HepG2 (cell line): ENCODE results near the gene PLA2G4B. TPM values are rescaled to one million over a fixed set of nuclear protein-coding genes. Genes with fewer than 3 reads are reported as not detected.

Experiments used
- ATAC-seq: fragments of 200-7000 bp; cut with Tn5 transposase; 3 replicates; pipeline ENCODE4 v1.9.1; 2020; ENCODE audit warnings: mild to moderate bottlenecking, moderate library complexity
- BruUV-seq: library from RNA; stranded (reverse); fragments of 400-500 nt; replicated peaks from 2 replicates; lab custom pipeline; 2021; lab: Mats Ljungman, UMichigan
- CTCF ChIA-PET: fragments of 300-600 bp; formaldehyde crosslinking; extraction: SDS; loops from one replicate; lab custom pipeline; 2021; ENCODE audit warnings: low total read pairs, inconsistent platforms, low intra/inter-chr PET ratio; lab: Yijun Ruan, JAX
- POLR2A ChIA-PET: fragments of 350-600 bp; sonication (Branson Sonifier 250); formaldehyde crosslinking; loops from one replicate; lab custom pipeline; 2020; ENCODE audit warnings: antibody characterized with exemption, inconsistent platforms; lab: Yijun Ruan, JAX
- DNase-seq: peaks from one replicate; pipeline ENCODE4 v3.0.0-alpha.2; 2015; ENCODE audit warnings: low spot score
- FAIRE-seq: peaks from 3 replicates; lab custom pipeline; 2011; peaks lifted over from hg19 to GRCh38; lab: Jason Lieb, UNC
- H2AFZ ChIP-seq: one replicate; pipeline ENCODE4 v1.6.1; 2011; ENCODE audit warnings: low read length, inconsistent platforms
- H3K27ac ChIP-seq: fragments of 300-600 bp; 3 replicates; pipeline ENCODE4 v1.8.0; 2011; ENCODE audit warnings: mixed run types, mild to moderate bottlenecking, mixed read lengths, low read length, inconsistent platforms; ENCODE audit not compliant: insufficient read depth; ENCODE audit errors: extremely low read length
- H3K27me3 ChIP-seq, 2 experiments: fragments of 200-600 bp in 1 of 2; 2 replicates in 1 of 2; 3 replicates in 1 of 2; pipeline versions ENCODE4 v1.6.0 to v1.8.0; 2011; ENCODE audit warnings: low read length in 2 of 2, mild to moderate bottlenecking in 2 of 2, moderate library complexity in 2 of 2, inconsistent platforms in 1 of 2; ENCODE audit not compliant: insufficient read depth in 2 of 2, control insufficient read depth in 1 of 2
- H3K36me3 ChIP-seq, 2 experiments: fragments of 200-600 bp in 1 of 2; replicated peaks in 1 of 2; 2 replicates in 1 of 2; 3 replicates in 1 of 2; pipeline versions ENCODE4 v1.5.1 to v1.8.0; 2011; ENCODE audit warnings: low read length in 2 of 2, inconsistent platforms in 1 of 2; ENCODE audit not compliant: insufficient read depth in 2 of 2, control insufficient read depth in 1 of 2
- H3K4me1 ChIP-seq: 2 replicates; pipeline ENCODE4 v1.5.1; 2012; ENCODE audit warnings: low read length, inconsistent platforms; ENCODE audit not compliant: insufficient read depth
- H3K4me2 ChIP-seq: 2 replicates; pipeline ENCODE4 v1.6.0; 2011; ENCODE audit warnings: low read depth, low read length, inconsistent platforms
- H3K4me3 ChIP-seq, 3 experiments: fragments of 200-600 bp in 1 of 3; sonication (generic), shearing (Covaris generic) in 1 of 3; replicated peaks in 1 of 3; 2 replicates each; pipeline ENCODE4 v1.5.1; 2011 to 2016; ENCODE audit warnings: low read length in 3 of 3, inconsistent platforms in 2 of 3, low read depth in 2 of 3, mild to moderate bottlenecking in 2 of 3, control low read depth in 1 of 3, mixed read lengths in 1 of 3; ENCODE audit not compliant: insufficient read depth in 1 of 3
- H3K79me2 ChIP-seq: one replicate; pipeline ENCODE4 v1.6.1; 2011; ENCODE audit warnings: low read length, inconsistent platforms; ENCODE audit not compliant: insufficient read depth
- H3K9ac ChIP-seq: 2 replicates; pipeline ENCODE4 v1.6.0; 2011; ENCODE audit warnings: mild to moderate bottlenecking, low read depth, low read length, inconsistent platforms; ENCODE audit not compliant: insufficient read depth
- H3K9me3 ChIP-seq: 2 replicates; pipeline ENCODE4 v1.5.1; 2012; ENCODE audit warnings: mild to moderate bottlenecking, low read length
- H4K20me1 ChIP-seq: 2 replicates; pipeline ENCODE4 v1.6.0; 2011; ENCODE audit warnings: inconsistent platforms, mild to moderate bottlenecking, low read length, moderate library complexity; ENCODE audit not compliant: insufficient read depth
- AHR ChIP-seq: IDR thresholded peaks from 2 replicates; pipeline ENCODE4 v1.6.1; 2018; ENCODE audit warnings: missing genetic modification reagents, missing compliant biosample characterization
- HES4 ChIP-seq: sonication (generic); formaldehyde crosslinking; IDR thresholded peaks from 2 replicates; pipeline ENCODE4 v1.9.0; 2021; ENCODE audit warnings: mild to moderate bottlenecking, missing genetic modification reagents, borderline replicate concordance
- IRF2 ChIP-seq: IDR thresholded peaks from 2 replicates; pipeline ENCODE4 v1.6.1; 2018; ENCODE audit warnings: missing genetic modification reagents, missing compliant biosample characterization
- MYC ChIP-seq: sonication (generic); formaldehyde crosslinking; IDR thresholded peaks from 2 replicates; pipeline ENCODE4 v1.9.0; 2021; ENCODE audit warnings: missing genetic modification reagents, borderline replicate concordance
- REL ChIP-seq: sonication (generic); formaldehyde crosslinking; conservative IDR thresholded peaks from 2 replicates; pipeline ENCODE4 v1.8.0; 2022; ENCODE audit warnings: mild to moderate bottlenecking, missing genetic modification reagents, moderate library complexity
- ZFYVE20 ChIP-seq: sonication (generic); formaldehyde crosslinking; IDR thresholded peaks from 2 replicates; pipeline ENCODE4 v1.8.0; 2023; ENCODE audit warnings: low read depth, mild to moderate bottlenecking, moderate library complexity, missing genetic modification reagents, borderline replicate concordance
- ZNF564 ChIP-seq: sonication (generic); formaldehyde crosslinking; IDR thresholded peaks from 2 replicates; pipeline ENCODE4 v1.8.1; 2023; ENCODE audit warnings: mild to moderate bottlenecking, missing genetic modification reagents
- ZNF724P ChIP-seq: sonication (generic); formaldehyde crosslinking; IDR thresholded peaks from 2 replicates; pipeline ENCODE4 v1.8.0; 2022; ENCODE audit warnings: missing genetic modification reagents, borderline replicate concordance
- WGBS: methylation state at CpG from one replicate; pipeline ENCODE4 v1.1.6; 2017; ENCODE audit warnings: low lambda C conversion rate; 5-methylcytosine and 5-hydroxymethylcytosine counted together
- in situ Hi-C: cut with HindIII; loops from 2 replicates; pipeline ENCODE4 v1.10.0; 2017; ENCODE audit warnings: low pct_unique_long_range_greater_than_20kb; ENCODE audit not compliant: extremely low pct_ligation_motif_present
- intact Hi-C: fragments of 100-400 bp; cut with micrococcal nuclease; formaldehyde crosslinking; loops from one replicate; pipeline ENCODE4 v1.10.0; 2022; ENCODE audit not compliant: unreplicated experiment
- polyA plus RNA-seq, 8 experiments: library from polyadenylated mRNA; depleted of rRNA in 3 of 8; stranded (reverse) in 7 of 8; unstranded in 1 of 8; fragments of >200 nt; fragmentation: Illumina TruSeq in 4 of 8; extraction: Trizol in 4 of 8; gene quantifications; 2 replicates each; pipeline versions ENCODE4 v1.2.1 to v1.2.3, GENCODE V29; 2011 to 2016; ENCODE audit warnings: low read depth in 4 of 8, missing spikeins in 1 of 8, mixed read lengths in 1 of 8; ENCODE audit not compliant: insufficient read depth in 1 of 8
- total RNA-seq, 5 experiments: library from RNA; depleted of rRNA; stranded (reverse); fragments of >200 nt; fragmentation: Illumina TruSeq; extraction: Trizol; gene quantifications; 2 replicates each; pipeline ENCODE4 v1.2.3, GENCODE V29; 2016; ENCODE audit warnings: low read depth in 1 of 5

PLA2G4B gene
- total and polyA plus RNA-seq, 2 of the 13 experiments (the other 11 are each of a cell fraction or from before 2014, with no cell fraction given), result 5.1 to 8.0 TPM

GRCh38 chr15:41809526-41810220, 29.0 kb upstream of the PLA2G4B start (continued):
- TF ChIP-seq REL (CRISPR knock-in tag) (no peak), ZNF564 (CRISPR knock-in tag) (no peak), IRF2 (CRISPR knock-in tag) (no peak)

DNA sequence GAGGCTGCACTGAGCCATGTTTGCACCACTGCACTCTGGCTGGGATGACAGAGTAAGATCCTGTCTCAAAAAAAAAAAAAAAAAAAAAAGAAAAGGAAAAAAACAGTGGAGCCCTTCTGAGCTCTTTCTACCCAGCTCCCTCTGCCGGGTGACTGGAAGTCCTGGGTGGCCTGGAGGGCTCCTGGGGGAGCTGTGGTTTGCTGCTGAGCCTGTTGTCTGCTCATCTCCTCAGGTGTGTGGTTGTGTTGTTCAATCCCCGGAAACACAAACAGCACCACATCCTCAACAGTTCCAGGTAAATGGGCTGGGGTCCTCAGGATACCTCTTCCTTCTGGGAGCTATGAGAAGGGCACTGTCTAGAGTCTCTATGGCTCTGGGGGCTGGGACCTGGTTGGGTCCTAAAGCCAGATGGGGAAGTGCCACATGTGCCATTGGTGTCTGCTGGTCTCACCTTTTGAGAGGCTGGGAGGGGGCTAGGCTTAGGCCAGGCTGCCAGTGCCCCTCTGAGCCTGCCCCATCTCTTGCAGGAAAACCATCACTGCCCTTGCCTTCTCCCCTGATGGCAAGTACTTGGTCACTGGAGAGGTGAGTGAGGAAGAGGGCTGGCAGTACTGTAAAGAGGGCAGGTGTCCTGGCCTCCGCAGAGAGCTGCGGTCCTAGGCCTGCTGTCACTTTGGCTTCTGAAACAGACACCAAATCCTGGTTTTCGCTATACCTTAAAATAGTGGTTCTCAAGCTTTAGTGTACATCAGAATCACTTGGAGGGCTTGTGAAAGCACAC, 27.8 kb upstream of the PLA2G4B start:
- H3K36me3 ChIP-seq, result peaks cover 3 to 7% of the 10 kb centered on the region in 2 experiments; a peak in 1 of 5 replicates
- POLR2A ChIA-PET, result interaction anchor here (1.4 to 3.4 kb wide), 2 partner anchors 37 to 267 kb away, joined by 3 to 20 read pairs; partner anchors contain the start of genes MAPKBP1 and RPAP1
- H2AFZ ChIP-seq, result no peak overlapping the region
- H3K4me2 ChIP-seq, result no peak overlapping the region
- H3K9ac ChIP-seq, result no peak overlapping the region
- H3K79me2 ChIP-seq, result no peaks in the 10 kb centered on the region
- no peak for FAIRE-seq
- intact Hi-C loops (loop anchor here (1.0 to 5.0 kb wide), 2 partner anchors 39 to 249 kb away; no protein-coding TSS in a partner anchor), in situ Hi-C loops (loop anchor here (5.0 kb wide), 1 partner anchor 39 kb away; the partner anchor contains the start of gene MAPKBP1)
- H3K4me1 ChIP-seq, result no peaks in the 10 kb centered on the region
- peak; percentile 15 for ATAC-seq
- no peak for DNase-seq
- CTCF ChIA-PET, result interaction anchor here (4.8 kb wide), 1 partner anchor 38 kb away, joined by 98 read pairs; the partner anchor contains the start of gene MAPKBP1
- no peaks in the 10 kb centered on the region for H3K27me3 ChIP-seq
- no peaks in the 10 kb centered on the region for H3K9me3 ChIP-seq
- no peak overlapping the region for H3K4me3 ChIP-seq
- TF ChIP-seq MYC (CRISPR knock-in tag), result peak; percentile 12; the same call in 1 of the 2 replicates
- TF ChIP-seq ZFYVE20 (CRISPR knock-in tag), result no peak
- TF ChIP-seq AHR, result 0 out of 2 replicates have a peak, but pooled peaks have one; percentile 8
- no peak for TF ChIP-seq ZNF724P (CRISPR knock-in tag)
- 0 out of 2 replicates have a peak, but pooled peaks have one; percentile 25 for TF ChIP-seq HES4 (CRISPR knock-in tag)
- BruUV-seq, result no TSS peak
- no peak overlapping the region for H3K27ac ChIP-seq
- 100% methylated on average over 5 of the region's 5 CpGs for WGBS
- H4K20me1 ChIP-seq, result no peaks in the 10 kb centered on the region
